Islet precursor cell (in vitro differentiated cells): Measurements from ENCODE around the gene STX1A.

Experiments used
- DNase-seq: peaks from one replicate; pipeline ENCODE4 v3.0.0-alpha.2; 2018

The STX1A gene

GRCh38 chr7:73706126-73707044 is 13.1 kb downstream of the STX1A start:
- no peak for DNase-seq

- DNase-seq, result no peak
Measured at GRCh38 chr7:73705551-73705920, 13.9 kb downstream of the STX1A start.

- DNase-seq, result no peak
Measured at GRCh38 chr7:73704640-73705550, 14.6 kb downstream of the STX1A start.

- DNase-seq, result peak; percentile 90
Measured at GRCh38 chr7:73703757-73704639, 15.5 kb downstream of the STX1A start.

DNA sequence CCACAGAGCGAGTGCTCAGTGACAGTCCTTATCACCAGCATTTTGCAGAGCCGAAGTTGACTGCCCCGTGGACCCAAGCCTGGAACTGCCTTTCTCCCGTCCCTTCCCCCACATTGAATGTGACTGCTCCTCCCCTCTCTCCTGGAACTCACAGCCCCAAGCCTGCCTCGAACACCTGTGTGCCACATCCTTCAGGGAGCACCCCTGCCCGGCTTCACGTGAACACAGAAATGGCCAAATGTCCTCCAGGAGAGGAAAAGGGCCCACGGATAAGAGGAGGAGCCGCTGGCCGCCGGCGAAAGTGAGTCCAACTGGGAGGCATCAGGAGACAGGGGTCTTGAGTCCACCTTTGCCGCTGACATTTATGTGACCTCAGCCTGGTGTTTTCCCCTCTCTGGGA is 16.2 kb downstream of the STX1A start:
- DNase-seq, result no peak

GRCh38 chr7:73702665-73703064 is 16.8 kb downstream of the STX1A start:
- DNase-seq, result no peak

DNA sequence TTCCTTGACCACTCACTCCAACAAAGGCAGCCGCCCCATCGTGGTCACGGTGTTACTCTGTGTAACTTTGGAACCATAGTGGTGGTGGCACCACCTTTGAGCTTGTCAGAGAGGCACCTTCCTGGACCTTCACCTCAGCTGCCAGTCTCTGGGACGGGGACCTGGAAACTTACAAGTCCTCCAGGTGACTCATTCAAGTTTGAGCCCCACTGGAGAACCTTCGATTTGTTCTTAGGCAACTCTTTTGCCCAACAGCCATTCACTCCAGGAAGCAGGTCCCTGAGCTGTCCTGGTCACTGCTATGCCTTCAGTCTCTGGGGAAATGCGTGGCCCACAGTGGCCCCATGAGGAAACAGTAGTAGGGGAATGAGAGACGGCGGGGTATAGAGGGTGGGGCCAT is 17.2 kb downstream of the STX1A start:
- no peak for DNase-seq

- peak; percentile 91 for DNase-seq
Measured at GRCh38 chr7:73701357-73701995, 18.0 kb downstream of the STX1A start.

DNA sequence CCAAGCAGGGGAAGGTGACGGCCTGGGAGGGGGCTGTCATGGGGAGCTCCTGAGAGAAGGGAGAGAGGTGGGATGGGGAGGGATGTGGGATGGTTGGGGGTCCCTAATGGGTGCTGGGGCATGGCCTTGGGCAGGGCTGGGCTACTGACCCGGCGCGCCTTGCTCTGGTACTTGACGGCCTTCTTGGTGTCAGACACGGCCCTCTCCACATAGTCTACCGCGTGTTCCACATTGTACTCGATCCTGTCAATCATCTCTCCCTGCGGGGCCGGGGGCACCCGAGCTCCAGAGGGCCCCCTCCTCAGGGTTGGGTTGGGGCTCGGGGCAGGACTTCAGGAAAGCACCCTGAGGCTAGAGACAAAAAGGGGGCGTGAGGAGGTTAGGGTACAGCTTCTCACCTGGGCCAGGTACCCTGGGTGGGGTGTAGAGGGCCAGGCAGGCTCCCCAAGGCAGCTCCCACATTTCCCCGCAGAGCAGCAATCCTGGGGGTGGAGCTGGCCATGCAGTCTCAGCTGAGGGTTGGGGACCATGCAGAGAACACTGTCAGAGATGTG is 18.8 kb downstream of the STX1A start:
- no peak for DNase-seq

DNA sequence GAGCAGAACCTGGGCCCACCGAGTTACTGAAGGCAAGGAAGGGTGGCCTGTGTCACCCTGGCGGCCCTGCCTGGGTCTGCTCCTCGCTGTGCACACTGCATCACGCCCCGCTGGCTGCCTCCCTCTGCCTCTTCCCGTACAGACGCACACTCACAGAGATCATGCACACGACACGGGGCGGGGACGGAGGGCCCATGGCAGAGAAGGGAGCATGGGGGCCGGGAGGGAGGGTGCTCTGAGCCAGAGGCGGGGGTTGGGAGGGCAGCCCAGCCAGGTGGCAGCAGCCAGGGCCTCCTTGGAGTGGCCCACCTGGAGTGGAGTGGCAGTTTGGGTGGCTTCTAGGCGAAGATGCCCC is 19.4 kb downstream of the STX1A start:
- DNase-seq, result no peak

- DNase-seq, result no peak
Measured at GRCh38 chr7:73699370-73700068, 19.9 kb downstream of the STX1A start.

DNA sequence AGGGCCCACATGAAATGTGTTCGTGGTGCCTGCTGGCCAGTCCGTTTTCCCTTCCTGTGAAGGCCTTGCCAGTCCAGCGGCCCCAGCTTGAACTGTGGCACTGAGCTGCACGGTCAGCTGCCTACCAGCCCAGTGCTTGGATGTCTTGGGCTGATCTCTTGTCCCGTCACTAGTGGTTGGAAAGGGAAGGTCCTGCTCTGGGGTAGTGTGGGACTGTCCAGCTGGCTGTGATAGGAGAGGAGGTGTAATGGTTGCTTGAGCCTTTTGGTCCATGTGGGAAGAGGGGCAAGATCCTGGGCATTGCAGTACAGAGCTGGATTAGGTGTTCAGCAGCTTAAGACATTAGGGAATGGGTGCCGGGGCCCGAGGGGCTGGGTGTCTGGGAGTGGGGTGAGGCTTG is 21.1 kb downstream of the STX1A start:
- DNase-seq, result no peak

DNA sequence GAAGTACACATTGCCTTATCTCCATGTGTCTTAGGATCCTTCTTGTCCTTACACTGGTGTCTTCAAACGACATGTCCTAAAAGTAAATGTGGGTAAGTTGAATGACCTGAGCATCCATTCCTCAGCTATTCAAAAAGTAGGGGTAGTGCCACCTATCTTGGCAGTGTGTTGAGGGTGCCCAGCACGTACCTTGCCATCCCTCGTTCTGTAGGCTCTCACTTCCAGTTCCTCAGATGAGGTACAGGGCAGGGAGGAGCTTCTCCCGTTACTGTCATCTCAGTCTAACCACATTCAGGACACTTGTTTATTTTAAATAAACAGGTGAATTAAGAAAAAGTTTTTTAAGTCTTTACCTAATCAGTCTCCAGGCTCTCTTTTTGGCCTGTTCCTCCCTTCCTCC is 23.1 kb downstream of the STX1A start:
- DNase-seq, result no peak

- no peak for DNase-seq
Measured at GRCh38 chr7:73690646-73691045, 28.8 kb downstream of the STX1A start.

GRCh38 chr7:73688288-73688687 is 31.2 kb downstream of the STX1A start:
- no peak for DNase-seq

GRCh38 chr7:73685311-73685710 is 34.2 kb downstream of the STX1A start:
- DNase-seq, result no peak

DNA sequence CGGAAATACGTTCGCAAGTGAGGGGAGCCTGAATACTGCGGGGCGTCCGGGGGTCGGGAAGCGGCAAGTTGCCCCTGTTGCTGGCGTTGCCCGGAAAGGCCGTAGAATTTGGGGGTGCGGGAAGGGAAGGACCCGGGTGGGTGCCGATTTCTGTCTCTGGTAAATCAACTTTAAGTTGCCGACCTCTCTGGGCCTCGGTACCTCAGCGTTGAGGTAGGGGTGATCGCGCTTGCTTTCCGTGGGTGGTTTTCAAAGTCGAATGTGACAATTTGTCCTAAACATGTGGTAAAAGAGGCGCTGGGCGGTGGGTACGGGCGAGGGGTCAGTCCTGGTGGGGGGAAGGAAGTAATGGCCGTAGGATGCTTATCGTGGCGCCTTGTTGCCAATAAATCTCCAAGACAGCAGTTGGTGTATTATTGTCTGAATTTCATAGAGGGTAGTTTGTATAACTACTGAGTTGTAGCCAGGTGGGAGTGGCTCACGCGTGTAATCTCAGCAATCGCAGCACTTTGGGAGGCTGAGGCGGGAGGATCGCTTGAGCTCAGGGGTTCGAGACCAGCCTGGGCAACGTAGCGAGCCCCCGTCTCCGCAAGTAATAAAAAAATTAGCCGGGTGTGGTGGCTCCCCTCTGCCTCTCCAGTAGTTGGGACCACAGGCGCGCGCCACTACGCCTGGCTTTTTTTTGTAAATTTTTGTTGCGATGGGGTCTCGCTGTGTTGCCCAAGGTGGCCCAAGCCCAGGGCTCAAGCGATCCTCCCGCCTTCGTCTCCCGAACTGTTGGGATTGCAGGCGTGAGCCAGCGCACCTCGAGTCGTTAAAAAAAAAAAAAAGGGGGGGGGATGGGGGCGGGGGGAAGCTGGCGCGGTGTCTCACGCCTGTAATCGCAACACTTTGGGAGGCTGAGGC is 35.4 kb downstream of the STX1A start:
- no peak for DNase-seq

DNA sequence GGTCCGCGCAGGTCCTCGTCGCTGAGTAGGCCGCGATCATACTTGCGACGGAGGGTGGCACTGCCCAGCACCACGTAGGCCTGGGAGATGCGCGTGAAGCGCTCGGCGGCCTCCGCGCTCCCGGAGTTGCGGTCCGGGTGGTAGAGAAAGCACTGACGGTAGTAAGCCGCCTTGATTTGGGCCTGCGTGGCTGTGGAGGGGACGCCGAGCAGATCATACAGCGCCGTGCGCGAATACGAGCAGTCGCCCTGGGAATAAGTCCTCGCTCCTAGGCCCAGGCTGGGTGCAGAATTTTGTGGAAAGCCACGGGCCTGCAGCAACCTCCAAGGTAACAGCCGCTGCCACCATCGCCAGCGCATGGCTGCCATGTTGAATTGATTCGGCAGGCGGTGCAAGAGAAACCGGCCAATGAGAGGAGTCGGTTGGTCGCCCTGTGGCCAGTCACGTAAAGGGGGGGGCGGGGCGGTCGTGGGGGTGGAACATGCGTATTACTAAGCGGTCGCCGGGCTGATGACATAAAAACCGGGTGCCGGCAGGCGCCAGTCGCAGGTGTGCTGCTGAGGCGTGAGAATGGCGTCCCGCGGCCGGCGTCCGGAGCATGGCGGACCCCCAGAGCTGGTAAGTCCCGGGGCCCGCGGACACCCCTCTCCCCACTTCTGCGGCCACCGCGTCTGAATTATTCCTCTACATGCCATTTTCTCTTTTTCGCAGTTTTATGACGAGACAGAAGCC is 36.2 kb downstream of the STX1A start, which contains the start of the genes BUD23 and DNAJC30:
TSS of gene BUD23 (plus strand) at position 542 of the 732 bp plus-strand sequence. CDS start at position 571, 29 bp downstream.
TSS of gene DNAJC30 (minus strand) at position 398 of the 732 bp plus-strand sequence. CDS start at position 368, 30 bp downstream.
- peak; percentile 99 for DNase-seq

DNA sequence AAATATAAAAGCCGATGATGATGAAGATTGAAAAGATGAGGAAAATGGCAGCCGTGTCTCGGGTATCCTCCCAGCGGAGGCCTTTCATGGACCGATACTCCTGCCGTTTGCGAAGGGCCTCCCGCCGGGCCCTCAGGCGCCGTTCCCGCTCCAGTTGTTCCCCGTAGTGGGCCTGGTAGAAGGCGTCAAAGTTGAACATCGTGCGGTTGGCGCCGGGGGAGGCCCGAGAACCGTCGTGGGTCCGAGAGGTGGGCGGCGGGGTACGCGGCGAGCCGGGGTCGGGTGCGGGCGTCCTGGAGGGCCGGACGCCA is 36.8 kb downstream of the STX1A start:
- DNase-seq, result no peak
